ENCODE measurements around the gene DYNC1LI1.

DYNC1LI1 gene

GRCh38 chr3:32569540-32570420 is 878 bp downstream of the DYNC1LI1 start:
- H3K36me3 ChIP-seq (ENCODE audit: low read depth) = peaks cover 26% of the 10 kb centered on the region
- H3K27ac ChIP-seq (ENCODE audit: poor library complexity, severe bottlenecking) = peak overlapping the region; percentile 81
- H3K4me1 ChIP-seq (ENCODE audit: insufficient read depth, poor library complexity, severe bottlenecking) = peaks cover 8% of the 10 kb centered on the region
- peak; percentile 70 for DNase-seq (ENCODE audit: low spot score)
- no peaks in the 10 kb centered on the region for H3K27me3 ChIP-seq (ENCODE audit: insufficient read depth, poor library complexity, severe bottlenecking)
- no peaks in the 10 kb centered on the region for H3K9me3 ChIP-seq (ENCODE audit: severe bottlenecking)
- peak overlapping the region; percentile 76 for H3K4me3 ChIP-seq (ENCODE audit: severe bottlenecking)
- TF ChIP-seq CTCF (IDR thresholded peaks at IDR 0.05; ENCODE audit: poor library complexity, severe bottlenecking) = no peak
- ATAC-seq (ENCODE audit: low read depth) = peak; percentile 64

GRCh38 chr3:32568953-32569352 is 1.7 kb downstream of the DYNC1LI1 start:
- peaks cover 1% of the 10 kb centered on the region for H3K9me3 ChIP-seq (ENCODE audit: severe bottlenecking)
- peak overlapping the region; percentile 76 for H3K4me3 ChIP-seq (ENCODE audit: severe bottlenecking)
- TF ChIP-seq CTCF (IDR thresholded peaks at IDR 0.05; ENCODE audit: poor library complexity, severe bottlenecking) = no peak
- no peak overlapping the region for H3K27ac ChIP-seq (ENCODE audit: poor library complexity, severe bottlenecking)
- no peak for ATAC-seq (ENCODE audit: low read depth)
- H3K36me3 ChIP-seq (ENCODE audit: low read depth) = peaks cover 32% of the 10 kb centered on the region
- peaks cover 8% of the 10 kb centered on the region for H3K4me1 ChIP-seq (ENCODE audit: insufficient read depth, poor library complexity, severe bottlenecking)
- no peak for DNase-seq (ENCODE audit: low spot score)
- no peaks in the 10 kb centered on the region for H3K27me3 ChIP-seq (ENCODE audit: insufficient read depth, poor library complexity, severe bottlenecking)

- Histone ChIP-seq H3K27me3 (ENCODE audit: insufficient read depth, poor library complexity, severe bottlenecking) (no peaks in the 10 kb centered on the region), H3K27ac (ENCODE audit: poor library complexity, severe bottlenecking) (no peak overlapping the region), H3K4me1 (ENCODE audit: insufficient read depth, poor library complexity, severe bottlenecking) (peaks cover 7% of the 10 kb centered on the region), H3K36me3 (ENCODE audit: low read depth) (peaks cover 32% of the 10 kb centered on the region), H3K9me3 (ENCODE audit: severe bottlenecking) (peaks cover 4% of the 10 kb centered on the region), H3K4me3 (ENCODE audit: severe bottlenecking) (no peak overlapping the region)
- ATAC-seq (ENCODE audit: low read depth) (no peak), DNase-seq (ENCODE audit: low spot score) (no peak)
- TF ChIP-seq CTCF (IDR thresholded peaks at IDR 0.05; ENCODE audit: poor library complexity, severe bottlenecking) = no peak
Observed at GRCh38 chr3:32564195-32564594, 6.5 kb downstream of the DYNC1LI1 start.

GRCh38 chr3:32562640-32563039 is 8.0 kb downstream of the DYNC1LI1 start:
- Histone ChIP-seq H3K9me3 (ENCODE audit: severe bottlenecking) (peaks cover 4% of the 10 kb centered on the region), H3K36me3 (ENCODE audit: low read depth) (peaks cover 21% of the 10 kb centered on the region), H3K27ac (ENCODE audit: poor library complexity, severe bottlenecking) (no peak overlapping the region), H3K27me3 (ENCODE audit: insufficient read depth, poor library complexity, severe bottlenecking) (no peaks in the 10 kb centered on the region), H3K4me1 (ENCODE audit: insufficient read depth, poor library complexity, severe bottlenecking) (no peaks in the 10 kb centered on the region), H3K4me3 (ENCODE audit: severe bottlenecking) (no peak overlapping the region)
- ATAC-seq (ENCODE audit: low read depth) (no peak), DNase-seq (ENCODE audit: low spot score) (no peak)
- no peak for TF ChIP-seq CTCF (IDR thresholded peaks at IDR 0.05; ENCODE audit: poor library complexity, severe bottlenecking)

All from RWPE2 (cell line).